HG03354 (cell line): ENCODE measurements around the gene MYH9.

Experiments used
- ATAC-seq: cut with Tn5 transposase; IDR thresholded peaks from one replicate; pipeline ENCODE4 v1.9.1; 2021; ENCODE audit warnings: mild to moderate bottlenecking; ENCODE audit not compliant: unreplicated experiment, poor library complexity, severe bottlenecking

MYH9 gene

GRCh38 chr22:36355362-36355761, 32.4 kb downstream of the MYH9 start:
- ATAC-seq, result no peak

DNA sequence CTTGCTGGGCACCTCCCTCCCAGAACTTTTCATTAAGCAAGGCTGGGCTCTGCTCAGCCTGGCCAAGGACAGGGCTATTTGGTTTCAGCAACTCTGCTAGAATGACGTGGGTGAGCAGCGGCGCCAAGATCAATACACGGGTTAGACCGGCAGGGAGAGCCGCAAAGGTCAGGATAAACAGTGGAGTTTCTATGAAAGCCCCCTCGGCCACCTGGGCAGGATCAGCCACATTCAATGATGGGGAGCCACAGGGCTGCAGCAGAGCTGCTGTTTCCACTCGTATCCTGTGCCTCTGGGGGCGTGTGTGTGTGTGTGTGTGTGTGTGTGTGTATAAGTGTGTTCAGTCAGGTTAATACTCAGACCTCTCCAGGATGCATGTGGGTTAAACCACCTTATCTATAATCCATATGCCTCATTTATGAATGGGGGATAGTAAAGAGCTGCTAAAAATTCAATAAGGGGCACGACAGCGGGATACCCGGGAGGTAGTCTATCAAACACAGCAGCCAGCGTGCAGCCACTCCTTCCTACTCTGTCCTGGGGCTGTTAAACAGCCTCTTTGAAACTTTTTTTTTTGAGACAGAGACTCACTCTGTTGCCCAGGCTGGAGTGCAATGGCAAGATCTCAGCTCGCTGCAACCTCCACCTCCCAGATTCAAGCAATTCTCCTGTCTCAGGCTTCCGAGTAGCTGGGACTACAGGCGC, 34.8 kb downstream of the MYH9 start:
- no peak for ATAC-seq

DNA sequence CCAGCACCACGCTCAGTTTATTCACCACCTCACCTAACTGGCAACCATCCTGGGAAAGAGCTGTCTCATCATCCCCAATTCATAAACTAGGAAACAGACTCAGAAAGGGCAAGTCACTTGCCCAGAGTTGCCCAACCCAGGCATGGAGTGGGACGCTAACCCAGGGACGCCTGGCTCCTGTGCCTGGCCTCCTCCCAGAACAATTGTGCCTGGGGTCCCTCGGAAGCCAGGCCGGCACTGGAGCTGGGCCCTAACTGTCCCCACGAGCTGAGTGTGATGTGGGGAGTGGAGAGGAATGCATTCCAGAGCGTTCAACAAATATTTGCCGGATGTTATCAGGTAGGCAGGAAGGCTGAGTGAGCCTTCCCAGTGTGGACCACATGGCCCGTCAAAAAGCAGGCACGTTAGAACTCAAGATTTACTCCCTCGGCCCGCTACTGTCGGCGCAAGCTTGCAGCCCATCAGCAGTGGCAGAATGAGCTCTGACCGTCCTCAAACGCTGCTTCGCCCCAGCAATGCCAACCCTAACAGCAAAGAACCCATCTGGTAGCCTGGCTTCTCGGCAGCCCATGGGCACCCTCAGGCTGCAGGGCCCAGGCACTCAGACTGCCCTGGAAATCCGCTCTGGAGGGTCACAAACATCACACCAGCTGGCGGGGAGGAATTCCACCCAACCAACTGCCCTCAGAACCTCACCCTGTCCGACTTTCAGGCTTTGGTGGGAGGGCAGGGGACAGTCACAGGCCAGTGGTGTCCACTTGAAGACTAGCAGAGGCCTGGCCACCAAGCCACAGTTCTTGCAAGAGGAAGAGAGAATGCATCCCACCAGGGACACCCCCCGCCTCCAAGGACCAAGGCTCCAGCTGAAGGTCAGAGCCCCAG, 35.6 kb downstream of the MYH9 start:
- no peak for ATAC-seq

GRCh38 chr22:36350751-36351594, 36.8 kb downstream of the MYH9 start:
- ATAC-seq, result no peak

- no peak for ATAC-seq
Observed at GRCh38 chr22:36349726-36350125, 38.0 kb downstream of the MYH9 start.

- no peak for ATAC-seq
Observed at GRCh38 chr22:36348760-36349159, 39.0 kb downstream of the MYH9 start.

GRCh38 chr22:36347094-36347493, 40.7 kb downstream of the MYH9 start:
- ATAC-seq, result no peak

DNA sequence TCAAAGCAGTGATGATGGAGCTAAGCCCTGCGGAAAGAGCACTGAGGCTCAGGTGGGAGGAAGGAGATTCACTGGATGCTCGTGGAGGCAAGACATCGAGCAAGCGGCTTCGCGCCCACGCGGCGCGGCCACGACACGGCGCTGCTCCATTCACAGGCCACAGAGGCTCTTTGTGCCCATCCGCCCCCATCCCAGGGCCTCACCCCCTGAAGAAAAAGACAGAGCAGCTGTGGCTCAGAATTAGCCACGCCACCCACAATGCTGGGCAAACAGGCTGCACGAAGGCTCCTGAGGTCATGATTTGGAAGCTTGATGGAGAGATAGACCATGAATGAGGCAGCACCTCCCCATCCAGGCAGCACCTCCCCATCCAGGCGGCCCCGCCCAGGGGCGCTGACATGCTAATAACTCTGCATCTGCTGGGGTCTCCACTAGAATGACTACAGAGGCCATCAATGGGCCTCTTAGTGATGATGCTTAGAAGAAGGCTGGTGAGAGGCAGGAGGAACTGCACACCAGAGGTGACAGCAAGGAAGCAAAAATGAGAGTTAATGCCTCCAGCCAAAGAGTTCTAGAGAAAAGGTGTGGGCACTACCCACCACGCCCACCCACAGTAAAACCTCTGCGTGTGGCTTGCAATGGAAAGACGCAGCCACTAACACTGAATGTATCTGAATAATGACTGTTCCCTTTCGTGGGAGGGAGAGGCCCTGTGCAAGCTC, 43.5 kb downstream of the MYH9 start:
- ATAC-seq, result no peak

DNA sequence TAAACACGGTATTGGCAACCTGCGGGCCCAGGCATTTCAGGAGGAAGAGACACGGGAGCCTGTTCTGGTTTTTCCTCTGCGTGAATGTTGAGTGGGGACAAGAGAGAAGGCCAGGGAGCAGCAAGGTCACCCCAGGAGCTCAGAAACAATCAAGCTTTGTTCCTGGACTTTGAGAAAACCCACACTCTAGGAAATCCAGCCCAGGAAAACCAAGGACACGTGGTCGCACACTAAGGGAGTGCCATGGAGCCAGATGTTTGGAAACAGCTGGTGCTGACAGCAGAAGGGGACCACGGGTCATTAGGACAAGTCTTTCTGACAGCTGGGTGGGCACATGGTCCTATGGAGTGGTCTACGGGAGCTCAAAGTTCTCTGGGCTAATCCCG, 44.1 kb downstream of the MYH9 start:
- no peak for ATAC-seq

DNA sequence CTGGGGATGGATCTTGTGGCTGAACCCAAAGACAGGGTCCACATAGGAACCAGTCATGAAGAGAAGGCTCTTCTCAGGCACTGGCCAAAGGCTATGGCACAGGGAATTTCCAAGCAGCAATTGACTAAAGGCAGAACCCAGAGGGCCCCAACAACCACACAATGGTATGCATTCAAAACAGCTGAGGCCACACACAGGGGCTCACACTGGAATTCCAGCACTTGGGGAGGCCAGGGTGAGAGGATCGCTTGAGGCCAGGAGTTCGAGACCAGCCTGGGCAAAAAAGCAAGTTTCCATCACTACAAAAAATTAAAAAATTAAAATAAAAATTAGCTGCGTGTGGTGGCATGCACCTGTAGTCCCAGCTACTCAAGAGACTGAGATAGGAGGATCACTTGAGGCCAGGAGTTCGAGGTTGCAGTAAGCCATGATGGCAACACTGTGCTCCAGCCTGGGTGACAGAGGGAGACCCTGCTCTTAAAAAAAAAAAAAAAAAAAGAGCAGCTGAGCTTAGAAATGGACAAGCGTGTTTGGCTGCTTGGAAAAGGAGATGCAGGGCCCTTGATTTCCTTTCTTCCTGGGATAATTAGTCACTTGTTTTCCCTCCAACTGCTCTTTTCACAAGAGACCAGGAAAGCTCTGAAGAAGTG, 44.6 kb downstream of the MYH9 start:
- no peak for ATAC-seq

- ATAC-seq, result no peak
Observed at GRCh38 chr22:36341640-36342041, 46.1 kb downstream of the MYH9 start.

DNA sequence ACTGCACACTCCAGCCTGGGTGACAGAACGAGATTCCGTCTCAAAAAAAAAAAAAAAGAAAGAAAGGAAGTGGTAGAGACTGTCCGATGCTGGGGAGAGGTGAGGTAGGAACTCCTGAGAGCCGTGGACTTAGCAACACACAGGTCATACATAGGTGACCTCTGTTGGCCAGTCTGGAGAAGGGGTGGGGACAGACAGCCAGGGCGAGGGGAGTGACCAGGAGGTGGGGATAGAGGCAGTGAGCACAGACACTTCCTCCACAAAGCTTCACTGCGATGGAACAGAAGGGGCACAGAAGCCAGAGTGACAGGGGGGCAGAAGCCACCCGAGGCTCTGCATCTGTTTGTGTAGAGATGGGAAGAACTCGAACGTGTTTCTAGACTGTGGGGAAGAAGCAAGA, 47.1 kb downstream of the MYH9 start:
- no peak for ATAC-seq

DNA sequence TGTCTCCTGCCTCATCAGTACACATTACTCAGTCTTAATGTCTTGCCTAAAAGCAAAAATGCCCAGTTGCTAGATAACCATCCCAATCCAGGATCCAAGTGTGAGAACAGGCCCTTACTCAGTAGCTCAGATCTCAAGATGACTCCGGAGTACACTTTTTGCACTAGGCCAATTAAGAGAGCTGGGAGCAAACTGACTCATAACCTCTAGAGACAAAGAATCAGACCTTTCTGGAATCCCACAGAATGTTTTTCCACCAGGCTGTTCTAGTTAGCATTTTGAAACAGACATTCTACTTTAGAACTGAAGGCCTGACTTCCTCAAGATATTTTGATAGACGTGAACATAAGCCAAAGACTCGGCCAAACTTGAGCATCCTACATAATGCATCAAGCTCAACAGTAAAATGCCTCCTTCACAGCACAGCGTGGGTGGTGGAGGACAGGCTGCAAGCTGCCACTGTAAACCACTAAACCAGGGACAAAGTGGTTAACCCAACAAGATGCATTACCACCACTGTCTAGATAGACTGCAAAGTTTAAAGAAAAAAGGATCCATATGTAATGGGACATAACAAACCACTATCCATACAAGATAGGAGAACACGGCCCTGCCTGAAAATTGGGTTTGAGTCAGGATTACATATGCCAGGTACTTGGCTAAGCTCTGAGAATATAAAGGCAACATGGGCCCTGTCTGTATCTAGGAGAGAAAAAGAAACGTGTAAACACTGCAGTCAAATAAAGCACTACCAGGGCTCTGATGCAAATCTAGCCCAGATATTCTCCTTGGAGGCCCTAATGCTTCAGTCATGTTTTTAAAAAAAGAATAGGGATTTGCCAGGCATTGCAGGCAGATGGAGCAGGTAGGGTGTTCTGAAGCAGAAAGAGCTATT, 48.3 kb downstream of the MYH9 start:
- no peak for ATAC-seq

GRCh38 chr22:36337365-36338130, 50.2 kb downstream of the MYH9 start:
- no peak for ATAC-seq

GRCh38 chr22:36336246-36337182, 51.3 kb downstream of the MYH9 start:
- ATAC-seq, result no peak

- ATAC-seq, result no peak
Observed at GRCh38 chr22:36335621-36336020, 52.1 kb downstream of the MYH9 start.
